HG03196 (cell line): ENCODE results near the gene ATF6.
"Not testable (repeated sequence)": the region's sequence is repeated elsewhere in the genome, so short reads cannot be mapped to it uniquely, and the experiment has no call there.

Experiments
- ATAC-seq: cut with Tn5 transposase; IDR thresholded peaks from one replicate; pipeline ENCODE4 v1.9.1; 2021; ENCODE audit not compliant: unreplicated experiment

ATF6 gene

GRCh38 chr1:161826478-161826877, 60.4 kb downstream of the ATF6 start:
- ATAC-seq = no peak

- no peak for ATAC-seq
Observed at GRCh38 chr1:161827786-161828185, 61.7 kb downstream of the ATF6 start.

- not testable (repeated sequence) for ATAC-seq
Observed at GRCh38 chr1:161832299-161832907, 66.3 kb downstream of the ATF6 start.

DNA sequence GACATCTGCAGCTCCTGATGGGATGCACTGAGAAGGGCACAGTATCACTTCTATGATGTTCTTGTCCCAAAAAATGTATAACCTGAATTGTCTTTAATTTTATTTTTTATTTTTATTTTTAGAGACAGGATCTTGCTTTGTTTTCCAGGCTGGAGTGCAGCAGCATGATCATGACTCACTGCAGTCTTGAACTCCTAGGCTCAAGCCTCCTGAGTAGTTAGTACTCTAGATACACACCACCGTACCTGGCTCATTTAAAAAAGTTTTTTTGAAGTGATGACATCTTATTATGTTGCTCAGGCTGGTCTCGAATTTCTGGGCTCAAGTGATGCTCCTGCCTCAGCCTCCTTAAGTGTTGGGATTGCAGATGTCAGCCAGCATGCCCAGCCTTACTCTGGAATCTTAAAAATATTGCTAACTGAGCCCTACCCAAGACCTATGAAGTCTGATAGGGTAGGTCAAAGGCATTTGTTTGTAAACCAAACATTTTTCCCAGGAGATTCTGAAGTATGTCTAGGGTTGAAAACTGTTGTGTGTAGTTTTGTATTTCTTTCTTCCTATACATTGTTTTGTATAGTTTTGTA, 68.9 kb downstream of the ATF6 start:
- no peak for ATAC-seq

DNA sequence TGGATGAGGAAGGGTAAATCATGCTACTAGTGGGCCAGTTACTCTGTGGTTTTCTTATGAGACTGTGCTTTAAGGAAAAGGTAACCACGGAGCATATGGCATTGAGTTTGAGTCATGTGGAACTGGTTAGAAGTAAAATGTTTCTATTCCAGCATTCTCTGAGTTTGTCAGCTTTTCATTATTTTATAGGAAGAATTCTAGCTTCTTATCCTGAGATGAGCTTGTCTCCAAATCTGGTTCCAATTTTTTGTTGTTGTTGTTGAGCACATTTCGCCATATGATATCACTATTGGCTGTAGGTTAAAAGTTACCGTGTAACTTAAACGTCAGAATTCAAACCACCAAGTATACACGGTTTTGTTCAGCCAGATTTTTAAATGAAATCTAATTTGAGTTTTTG, 69.9 kb downstream of the ATF6 start:
- ATAC-seq = no peak

DNA sequence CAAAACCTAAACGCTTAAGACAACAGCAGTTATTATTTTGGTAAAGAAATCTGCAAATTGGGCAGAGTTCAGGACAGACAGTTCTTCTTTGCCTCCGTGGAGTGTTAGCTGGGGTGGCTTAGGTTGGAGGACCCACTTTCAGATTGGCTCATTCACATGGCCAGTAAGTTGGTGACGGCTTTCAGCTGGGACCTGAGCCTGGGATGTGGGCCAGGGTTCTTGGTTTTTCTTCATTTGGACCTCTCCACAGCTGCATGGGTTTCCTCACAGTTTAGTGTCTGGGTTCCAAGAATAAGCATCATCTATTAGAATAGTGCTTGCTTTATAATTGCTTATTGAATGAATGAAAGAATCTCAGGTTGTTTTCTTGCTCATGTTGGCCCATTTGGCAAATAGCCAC, 72.2 kb downstream of the ATF6 start:
- no peak for ATAC-seq

GRCh38 chr1:161838885-161839284, 72.8 kb downstream of the ATF6 start:
- ATAC-seq = no peak

- no peak for ATAC-seq
Observed at GRCh38 chr1:161839591-161839990, 73.5 kb downstream of the ATF6 start.

- no peak for ATAC-seq
Observed at GRCh38 chr1:161840363-161840762, 74.2 kb downstream of the ATF6 start.

DNA sequence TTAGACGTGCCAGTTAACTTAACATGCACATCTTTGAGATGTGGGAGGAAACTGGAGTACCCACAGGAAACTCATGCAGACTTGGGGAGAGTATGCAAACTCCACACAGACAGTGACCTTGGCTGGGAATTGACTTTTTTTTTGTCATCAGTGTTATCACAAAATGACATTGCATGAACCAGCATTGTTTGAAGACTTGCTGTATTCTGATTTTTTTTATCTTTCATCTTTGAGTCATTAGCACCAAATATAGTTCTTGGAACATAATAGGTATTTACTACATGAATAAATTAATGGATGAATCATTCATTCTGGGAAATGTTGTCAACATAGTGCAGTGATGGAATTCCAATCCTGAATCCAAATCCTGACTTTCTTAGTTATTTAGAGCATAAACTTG, 77.0 kb downstream of the ATF6 start:
- ATAC-seq = no peak

DNA sequence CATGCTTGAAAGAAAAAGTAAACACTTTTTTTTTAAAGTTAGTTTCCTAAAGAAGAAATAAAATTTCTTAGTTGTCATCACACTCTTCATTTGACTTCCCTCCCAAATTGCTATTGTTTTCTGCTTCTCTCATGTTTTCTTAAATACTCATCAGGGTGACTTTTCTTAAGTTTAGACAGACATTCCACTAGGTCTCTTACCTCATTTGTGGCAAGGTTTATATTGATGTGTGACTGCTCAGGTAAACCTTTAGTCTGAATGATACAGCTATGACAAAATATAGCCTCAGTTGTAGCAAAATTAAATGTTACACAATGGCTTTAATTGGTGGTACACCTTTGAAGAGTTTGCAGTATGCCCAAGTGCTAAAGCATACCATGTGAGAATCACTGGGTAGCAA, 78.6 kb downstream of the ATF6 start:
- no peak for ATAC-seq

- ATAC-seq = no peak
Observed at GRCh38 chr1:161848676-161849075, 82.6 kb downstream of the ATF6 start.

- no peak for ATAC-seq
Observed at GRCh38 chr1:161849518-161849917, 83.4 kb downstream of the ATF6 start.

DNA sequence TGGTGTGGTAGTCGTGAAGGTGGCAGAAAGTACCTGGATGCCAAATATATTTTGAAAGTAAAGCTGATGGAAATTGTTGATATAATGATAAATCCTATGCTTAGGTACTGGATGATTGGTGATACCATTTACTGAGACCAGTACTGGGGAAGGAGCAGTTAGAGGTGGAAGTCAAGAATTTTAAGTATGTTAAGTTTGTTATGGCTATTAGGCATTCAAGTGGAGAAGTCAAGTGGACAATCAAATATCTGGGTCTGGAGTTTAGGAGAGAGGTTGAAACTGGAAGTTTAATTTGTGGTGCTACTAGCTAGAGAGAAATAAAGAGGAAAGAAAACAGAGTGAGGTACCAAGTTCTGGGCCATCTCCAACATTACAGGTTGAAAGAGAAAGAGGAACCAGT, 89.1 kb downstream of the ATF6 start:
- no peak for ATAC-seq

- ATAC-seq = no peak
Observed at GRCh38 chr1:161858271-161858670, 92.2 kb downstream of the ATF6 start.

GRCh38 chr1:161863549-161863948, 97.4 kb downstream of the ATF6 start:
- ATAC-seq = no peak

DNA sequence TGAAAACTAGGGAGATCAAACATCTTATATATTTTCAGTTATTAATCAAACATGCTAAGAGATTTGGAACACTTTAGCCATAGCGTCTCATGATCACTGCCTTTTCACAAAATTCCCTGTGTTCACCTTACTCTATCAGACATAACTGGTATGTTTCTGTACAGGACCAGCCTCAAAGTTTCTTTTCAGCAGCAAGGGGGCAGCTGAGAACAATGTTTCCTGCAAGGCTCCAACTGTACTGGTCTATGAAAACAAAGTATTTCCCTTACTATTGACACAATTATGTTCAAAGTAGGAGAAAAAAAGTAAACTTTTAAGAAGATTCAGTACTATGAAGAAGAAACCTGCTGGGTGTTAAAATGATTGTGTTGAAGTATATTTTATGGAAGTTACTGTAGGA, 98.5 kb downstream of the ATF6 start:
- ATAC-seq = no peak

GRCh38 chr1:161866241-161866640, 100.1 kb downstream of the ATF6 start:
- no peak for ATAC-seq

DNA sequence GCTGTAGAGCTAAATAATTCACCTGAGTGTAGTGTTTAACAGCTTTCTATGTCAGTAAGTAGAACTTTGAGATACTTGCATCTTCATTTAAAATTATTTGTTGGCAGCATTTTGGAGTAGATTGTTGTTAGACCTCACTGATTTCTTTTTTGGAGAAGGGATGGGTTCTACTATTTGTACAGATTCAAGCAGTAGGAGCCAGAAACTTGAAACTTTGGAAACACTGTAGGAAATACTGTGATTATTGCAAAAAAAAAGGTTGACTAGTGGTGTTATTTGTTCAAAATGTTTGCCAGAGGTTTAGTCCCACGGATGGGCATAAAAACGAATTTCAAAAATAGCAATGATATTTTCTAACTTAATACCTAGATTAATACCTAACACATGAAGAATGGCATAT, 102.7 kb downstream of the ATF6 start:
- no peak for ATAC-seq

GRCh38 chr1:161869291-161869690, 103.2 kb downstream of the ATF6 start:
- ATAC-seq = no peak

DNA sequence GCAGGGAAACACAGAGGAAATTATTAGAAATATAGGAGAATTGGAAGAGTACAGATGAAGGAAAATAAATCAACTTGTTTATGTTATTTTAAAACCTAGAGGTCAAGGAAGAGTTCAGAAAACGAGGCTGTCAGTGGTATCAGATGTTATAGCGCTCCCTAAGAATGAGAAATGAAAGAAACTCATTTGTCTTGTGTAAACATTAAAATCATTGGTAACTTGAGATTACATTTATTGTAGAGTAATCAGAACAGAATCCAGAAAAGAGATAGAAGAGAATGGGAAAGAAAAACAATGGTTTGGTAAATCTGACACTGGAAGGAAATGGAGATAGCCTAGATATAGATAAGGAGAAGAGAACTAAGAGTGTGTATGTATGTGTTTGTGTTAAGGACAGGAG, 106.4 kb downstream of the ATF6 start:
- ATAC-seq = no peak

- no peak for ATAC-seq
Observed at GRCh38 chr1:161879261-161879660, 113.1 kb downstream of the ATF6 start.

GRCh38 chr1:161884475-161884874, 118.4 kb downstream of the ATF6 start:
- ATAC-seq = no peak
